Bronchial epithelial cell (primary cell): ENCODE results near the gene SHROOM3. TPM values are rescaled to one million over a fixed set of nuclear protein-coding genes. Genes with fewer than 3 reads are reported as not detected.

ENCODE experiments used
- DNase-seq: peaks from one replicate; pipeline ENCODE4 v3.0.0-alpha.2; 2010; ENCODE audit warnings: low read depth
- FAIRE-seq: peaks from 2 replicates; lab custom pipeline; 2011; peaks lifted over from hg19 to GRCh38; lab: Jason Lieb, UNC
- H3K27me3 ChIP-seq: 2 replicates; pipeline ENCODE4 v1.5.1; 2011; ENCODE audit warnings: low read length; ENCODE audit not compliant: control insufficient read depth, insufficient read depth
- H3K36me3 ChIP-seq: 2 replicates; pipeline ENCODE4 v1.5.1; 2011; ENCODE audit warnings: low read length; ENCODE audit not compliant: control insufficient read depth, insufficient read depth
- H3K4me3 ChIP-seq: 2 replicates; pipeline ENCODE4 v1.5.1; 2011; ENCODE audit warnings: mild to moderate bottlenecking, low read depth, low read length, control low read depth
- CTCF ChIP-seq: IDR thresholded peaks from 2 replicates; pipeline ENCODE4 v1.5.1; 2011; ENCODE audit warnings: mild to moderate bottlenecking, moderate library complexity, low read length, control low read depth, inconsistent platforms; ENCODE audit not compliant: insufficient read depth, severe bottlenecking
- total RNA-seq: library from RNA; depleted of rRNA; stranded (reverse); fragments of >200 nt; gene quantifications from 2 replicates; pipeline ENCODE4 v1.2.1, GENCODE V29; 2014

The SHROOM3 gene
- total RNA-seq, 1 donor from 2014 or later = 6.3 TPM

GRCh38 chr4:76692761-76693160 lies 257.7 kb downstream of the SHROOM3 start:
- H3K36me3 ChIP-seq = no peaks in the 10 kb centered on the region
- no peaks in the 10 kb centered on the region for H3K27me3 ChIP-seq
- H3K4me3 ChIP-seq = no peak overlapping the region
- FAIRE-seq (no peak), DNase-seq (no peak)
- no peak for TF ChIP-seq CTCF

- no peaks in the 10 kb centered on the region for H3K36me3 ChIP-seq
- peak; percentile 32 for DNase-seq
- H3K4me3 ChIP-seq = no peak overlapping the region
- TF ChIP-seq CTCF = no peak
- no peak for FAIRE-seq
- H3K27me3 ChIP-seq = no peaks in the 10 kb centered on the region
These were observed 259.0 kb downstream of the SHROOM3 start for GRCh38 chr4:76694056-76694455.

- Histone ChIP-seq H3K27me3 (no peaks in the 10 kb centered on the region), H3K36me3 (no peaks in the 10 kb centered on the region), H3K4me3 (no peak overlapping the region)
- DNase-seq (no peak), FAIRE-seq (no peak)
- TF ChIP-seq CTCF = no peak
These were observed 261.1 kb downstream of the SHROOM3 start for GRCh38 chr4:76696109-76696508.

GRCh38 chr4:76697129-76697803 lies 262.2 kb downstream of the SHROOM3 start:
- H3K36me3 ChIP-seq = no peaks in the 10 kb centered on the region
- no peak for TF ChIP-seq CTCF
- FAIRE-seq (no peak), DNase-seq (no peak)
- no peak overlapping the region for H3K4me3 ChIP-seq
- no peaks in the 10 kb centered on the region for H3K27me3 ChIP-seq

- H3K36me3 ChIP-seq = no peaks in the 10 kb centered on the region
- DNase-seq (no peak), FAIRE-seq (no peak)
- no peak overlapping the region for H3K4me3 ChIP-seq
- TF ChIP-seq CTCF = no peak
- H3K27me3 ChIP-seq = no peaks in the 10 kb centered on the region
These were observed 263.1 kb downstream of the SHROOM3 start for GRCh38 chr4:76698141-76698540.

- Histone ChIP-seq H3K27me3 (no peaks in the 10 kb centered on the region), H3K4me3 (no peak overlapping the region), H3K36me3 (no peaks in the 10 kb centered on the region)
- DNase-seq = no peak
- no peak for FAIRE-seq
- no peak for TF ChIP-seq CTCF
These were observed 264.8 kb downstream of the SHROOM3 start for GRCh38 chr4:76699751-76700310.
